ENCODE measurements around the gene C1orf21.

Gene C1orf21

GRCh38 chr1:184456189-184456588 is 69.4 kb downstream of the C1orf21 start:
- DNase-seq = no peak

- DNase-seq = no peak
These were observed 70.7 kb downstream of the C1orf21 start for GRCh38 chr1:184457500-184457899.

DNA sequence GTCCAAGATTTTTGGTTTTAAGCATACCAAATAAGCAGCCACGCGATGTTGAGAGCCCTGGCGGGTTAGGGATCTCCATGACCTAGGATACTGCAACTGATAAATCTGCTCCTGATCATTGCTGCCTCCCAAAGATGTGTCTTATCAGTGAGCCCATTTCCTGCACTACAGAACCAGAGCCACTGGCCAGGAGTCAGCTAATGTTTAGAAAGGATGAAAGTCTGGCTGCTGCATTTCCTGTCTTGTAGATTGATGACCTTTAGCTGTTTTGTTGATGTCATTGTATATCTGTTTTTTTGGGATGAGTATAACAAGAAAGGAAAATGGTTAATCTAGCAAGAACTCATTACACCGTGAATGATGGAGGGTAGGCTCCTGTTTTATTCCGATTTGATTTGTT is 74.5 kb downstream of the C1orf21 start:
- DNase-seq = no peak

DNA sequence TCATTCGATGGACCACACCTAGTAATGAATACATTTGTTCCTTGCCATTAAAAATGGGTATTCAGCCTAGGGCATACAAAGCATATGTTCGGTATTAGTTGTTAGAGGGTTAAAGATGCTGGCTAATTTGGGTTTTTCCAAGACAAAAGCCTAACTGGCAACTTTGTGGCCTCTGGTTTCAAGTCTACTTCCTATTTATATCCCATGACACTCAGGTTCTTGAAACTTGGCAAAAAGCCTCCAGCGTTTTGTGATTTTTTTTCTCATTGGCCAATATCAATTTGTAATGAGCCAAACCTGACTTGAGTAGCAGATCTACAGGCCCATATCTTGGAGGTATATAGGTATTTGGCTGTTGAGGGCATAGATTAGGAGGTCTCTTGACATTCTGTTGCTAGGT is 75.3 kb downstream of the C1orf21 start:
- DNase-seq = no peak

GRCh38 chr1:184462990-184463389 is 76.2 kb downstream of the C1orf21 start:
- DNase-seq = no peak

GRCh38 chr1:184463680-184464079 is 76.9 kb downstream of the C1orf21 start:
- DNase-seq = no peak

GRCh38 chr1:184464757-184465156 is 77.9 kb downstream of the C1orf21 start:
- DNase-seq = no peak

- DNase-seq = no peak
These were observed 78.8 kb downstream of the C1orf21 start for GRCh38 chr1:184465489-184466146.

DNA sequence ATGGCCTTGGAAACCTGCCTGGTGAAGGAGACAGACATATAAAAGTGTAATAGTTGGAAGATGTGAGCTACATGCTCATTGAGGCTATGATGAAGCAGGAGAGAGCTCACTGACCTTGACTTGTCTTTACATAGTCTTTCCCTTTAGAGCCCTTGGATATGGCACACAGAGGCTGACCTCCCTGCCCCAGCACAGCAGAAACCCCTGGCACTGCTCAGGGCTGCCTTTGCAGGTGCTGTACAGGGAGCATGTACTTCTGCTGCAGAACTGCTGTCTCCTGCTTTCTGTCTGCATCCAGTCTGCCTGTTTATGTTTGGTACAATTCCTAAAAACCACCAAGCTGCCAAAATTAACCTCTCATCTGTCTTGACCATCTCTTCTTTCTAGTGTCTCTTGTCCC is 80.5 kb downstream of the C1orf21 start:
- DNase-seq = no peak

GRCh38 chr1:184469396-184469795 is 82.6 kb downstream of the C1orf21 start:
- DNase-seq = no peak

DNA sequence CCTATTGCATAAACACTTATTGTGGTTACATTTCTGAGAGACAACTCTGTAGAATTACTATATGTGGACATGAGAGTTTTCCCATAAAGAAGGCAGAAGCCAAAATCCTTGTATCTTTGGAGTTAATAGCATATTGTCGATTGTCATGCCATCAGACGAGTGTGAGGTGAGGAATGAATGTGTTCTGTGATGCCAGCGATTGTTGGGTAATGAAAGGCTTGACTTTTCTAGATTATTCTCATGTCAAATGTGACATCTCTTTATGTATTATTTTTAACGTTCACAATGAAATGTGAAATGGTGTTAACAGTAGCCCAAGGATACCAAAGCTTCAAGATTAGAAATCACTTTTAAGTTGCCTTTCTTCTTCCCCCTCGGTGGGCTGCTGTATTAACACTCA is 84.9 kb downstream of the C1orf21 start:
- no peak for DNase-seq

DNA sequence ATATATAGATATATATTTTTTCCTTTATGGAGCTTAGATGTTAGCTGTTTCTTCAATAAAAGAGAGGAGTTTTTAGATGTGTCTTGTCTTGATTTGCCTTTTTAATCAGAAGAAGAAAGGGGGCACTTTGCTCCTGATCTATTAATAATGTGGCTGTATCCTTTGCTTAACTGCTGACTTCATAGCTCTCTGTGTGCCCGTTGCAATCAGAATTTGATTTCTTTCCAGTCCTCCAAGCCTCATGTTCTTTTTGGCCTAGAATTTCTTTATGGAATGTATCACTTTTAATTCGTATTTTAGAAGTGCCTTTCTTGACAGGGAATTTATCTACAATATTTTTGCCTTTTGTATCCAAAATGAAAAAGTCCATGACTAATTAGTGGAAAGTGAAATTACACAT is 85.3 kb downstream of the C1orf21 start:
- DNase-seq = no peak

GRCh38 chr1:184473176-184473966 is 86.5 kb downstream of the C1orf21 start:
- no peak for DNase-seq

- no peak for DNase-seq
These were observed 89.4 kb downstream of the C1orf21 start for GRCh38 chr1:184476187-184476586.

DNA sequence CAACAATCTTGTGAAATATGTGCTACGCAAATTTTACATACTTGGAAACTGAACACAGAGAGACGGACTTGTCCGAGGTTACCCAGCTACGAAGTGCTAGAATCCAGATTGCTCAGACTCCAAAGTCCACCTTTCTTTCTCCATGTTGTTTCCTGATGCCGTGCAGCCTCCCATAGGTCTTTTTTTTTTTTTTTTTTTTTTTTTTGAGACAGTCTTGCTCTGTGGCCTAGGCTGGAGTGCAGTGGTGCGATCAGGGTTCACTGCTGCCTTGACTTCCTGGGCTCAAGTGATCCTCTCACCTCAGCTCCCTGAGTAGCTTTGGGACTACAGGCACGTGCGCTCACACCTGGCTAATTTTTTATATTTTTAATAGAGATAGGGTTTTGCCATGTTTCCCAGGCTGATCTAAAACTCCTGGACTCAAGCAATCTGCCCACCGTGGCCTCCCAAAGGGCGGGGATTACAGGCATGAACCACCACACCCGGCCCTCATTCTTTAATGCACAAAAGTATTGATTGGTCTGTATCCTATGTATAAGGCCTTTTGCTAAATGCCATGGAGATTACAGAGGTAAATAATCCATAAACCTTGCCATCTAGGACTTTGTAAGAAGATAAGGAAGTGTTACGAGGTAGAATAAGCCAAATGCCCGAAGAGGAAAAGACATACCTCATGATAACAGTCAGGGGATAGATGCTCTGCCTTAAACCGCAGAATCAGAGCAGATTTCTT is 92.8 kb downstream of the C1orf21 start:
- no peak for DNase-seq

GRCh38 chr1:184480736-184481135 is 93.9 kb downstream of the C1orf21 start:
- DNase-seq = no peak

DNA sequence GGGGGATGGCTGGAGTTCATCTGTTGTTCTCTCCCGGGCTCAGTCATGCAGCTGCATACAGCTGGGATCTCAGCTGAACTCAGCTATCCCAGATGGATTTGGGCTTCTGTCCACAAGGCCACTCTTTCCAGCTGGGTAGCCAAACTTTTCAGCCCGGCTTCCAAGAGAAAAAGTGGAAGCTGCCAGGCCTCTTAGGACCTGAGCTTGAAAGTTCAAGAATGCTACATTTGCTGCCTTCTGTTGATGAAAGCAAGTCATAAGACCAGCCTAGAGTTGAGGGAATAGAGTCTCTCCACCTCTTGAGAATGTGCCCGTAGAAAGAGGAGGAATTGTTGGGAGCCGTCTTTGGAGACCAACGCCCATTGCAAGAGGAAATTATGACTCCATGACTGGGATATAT is 95.3 kb downstream of the C1orf21 start:
- no peak for DNase-seq

GRCh38 chr1:184483101-184483683 is 96.4 kb downstream of the C1orf21 start:
- no peak for DNase-seq

DNA sequence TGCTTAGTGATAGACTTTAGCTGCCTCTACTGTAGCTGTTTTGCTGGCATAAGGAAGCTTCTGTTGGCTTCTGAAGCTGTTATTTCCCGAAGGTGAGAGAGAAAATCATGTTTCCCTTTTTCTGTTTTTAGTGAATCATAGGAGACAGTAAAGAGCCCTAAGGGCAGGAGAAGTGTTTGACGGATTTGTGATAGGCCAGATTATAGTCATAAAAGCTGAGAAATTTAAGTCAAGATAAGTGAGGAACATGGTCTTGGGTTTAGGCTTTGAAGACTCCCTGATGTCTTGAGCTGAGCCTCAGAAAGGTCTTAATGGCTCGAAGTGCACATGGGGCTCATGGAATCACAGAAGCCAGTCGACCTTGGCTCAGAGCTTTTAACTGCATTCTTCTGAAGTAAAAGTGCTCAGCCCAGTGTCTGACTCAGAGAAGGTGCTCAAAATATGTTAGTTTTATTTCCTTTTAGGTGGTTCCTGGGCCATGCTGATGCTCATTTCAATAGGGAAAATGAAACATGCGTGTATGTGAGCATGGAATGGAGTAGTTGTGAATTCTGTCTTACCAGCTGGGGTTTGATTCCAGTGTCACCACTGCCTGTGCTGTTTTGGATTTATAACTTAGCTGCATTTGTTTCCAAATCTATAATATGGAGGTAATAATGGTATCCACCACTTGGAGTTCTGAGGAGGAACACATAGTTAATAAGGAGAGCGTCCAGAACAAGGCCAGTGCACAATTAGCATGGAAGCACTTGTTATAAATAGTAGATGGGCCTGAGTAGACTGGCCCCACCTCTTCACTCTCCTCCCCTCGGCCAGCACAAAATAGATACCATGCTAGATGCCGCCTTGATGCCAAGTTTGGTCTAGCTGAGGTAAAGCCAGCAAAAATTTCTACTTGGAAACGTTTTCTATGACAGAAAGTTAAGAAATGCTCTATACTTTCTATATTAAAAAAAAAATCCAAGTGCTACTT is 99.2 kb downstream of the C1orf21 start:
- DNase-seq = no peak

- no peak for DNase-seq
These were observed 100.1 kb downstream of the C1orf21 start for GRCh38 chr1:184486761-184487445.

GRCh38 chr1:184487531-184488193 is 100.8 kb downstream of the C1orf21 start:
- DNase-seq = no peak

All from NCI-H1105 (cell line).